Peyer's patch (tissue), 4 donors: ENCODE data around the gene CYP2J2. TPM values are rescaled to one million over a fixed set of nuclear protein-coding genes. Genes with fewer than 3 reads are reported as not detected.
A peak's percentile ranks its signal among the peaks of the same experiment; 100 is the strongest.
"Not testable (repeated sequence)": the region's sequence is repeated elsewhere in the genome, so short reads cannot be mapped to it uniquely, and the experiment has no call there.

Experiments
- DNase-seq, 3 donors: peaks; one replicate each; pipeline ENCODE4 v3.0.0-alpha.2; 2017 to 2019
- H3K27ac ChIP-seq, 4 donors: fragments of 200-600 bp; sonication (generic); one replicate each; pipeline ENCODE4 v1.5.1; 2016 to 2019
- H3K27me3 ChIP-seq, 2 donors: fragments of 200-600 bp; sonication (generic); one replicate each; pipeline ENCODE4 v1.5.1; 2019
- H3K36me3 ChIP-seq, 3 donors: fragments of 200-600 bp; sonication (generic); one replicate each; pipeline ENCODE4 v1.5.1; 2016 to 2019
- H3K4me1 ChIP-seq, 4 donors: fragments of 200-600 bp; sonication (generic); one replicate each; pipeline ENCODE4 v1.5.1; 2016 to 2019
- H3K4me3 ChIP-seq, 4 donors: fragments of 200-600 bp; sonication (generic); 1 replicate in 3 of 4; 2 replicates in 1 of 4; pipeline ENCODE4 v1.5.1; 2016 to 2019; ENCODE audit warnings: mild to moderate bottlenecking in 1 of 4
- H3K9me3 ChIP-seq, 4 donors: fragments of 200-600 bp; sonication (generic); one replicate each; pipeline ENCODE4 v1.5.1; 2016 to 2019; ENCODE audit warnings: mild to moderate bottlenecking in 1 of 4
- POLR2A ChIP-seq, 2 donors: fragments of 450-650 bp; IDR thresholded peaks; one replicate each; pipeline ENCODE4 v1.5.1; 2017; ENCODE audit warnings: antibody characterized with exemption in 2 of 2, mild to moderate bottlenecking in 2 of 2, moderate library complexity in 2 of 2
- total RNA-seq, 4 donors: library from RNA; depleted of rRNA; stranded (reverse); fragments of >200 nt; gene quantifications; one replicate each; pipeline ENCODE4 v1.1.0, GENCODE V29; 2016
- TF ChIP-seq, protein P1 (sequence below), 6 experiments: fragments of 450-650 bp in 4 of 6; fragments of 200-600 bp in 2 of 6; sonication (generic) in 1 of 6; IDR thresholded peaks; one replicate each; pipeline ENCODE4 v1.5.1; 2017 to 2019; ENCODE audit warnings: antibody characterized with exemption in 6 of 6, mild to moderate bottlenecking in 3 of 6, moderate library complexity in 1 of 6

The CYP2J2 gene
- total RNA-seq, 4 donors from 2014 or later, result 14.9 to 243 (median 169) TPM

DNA sequence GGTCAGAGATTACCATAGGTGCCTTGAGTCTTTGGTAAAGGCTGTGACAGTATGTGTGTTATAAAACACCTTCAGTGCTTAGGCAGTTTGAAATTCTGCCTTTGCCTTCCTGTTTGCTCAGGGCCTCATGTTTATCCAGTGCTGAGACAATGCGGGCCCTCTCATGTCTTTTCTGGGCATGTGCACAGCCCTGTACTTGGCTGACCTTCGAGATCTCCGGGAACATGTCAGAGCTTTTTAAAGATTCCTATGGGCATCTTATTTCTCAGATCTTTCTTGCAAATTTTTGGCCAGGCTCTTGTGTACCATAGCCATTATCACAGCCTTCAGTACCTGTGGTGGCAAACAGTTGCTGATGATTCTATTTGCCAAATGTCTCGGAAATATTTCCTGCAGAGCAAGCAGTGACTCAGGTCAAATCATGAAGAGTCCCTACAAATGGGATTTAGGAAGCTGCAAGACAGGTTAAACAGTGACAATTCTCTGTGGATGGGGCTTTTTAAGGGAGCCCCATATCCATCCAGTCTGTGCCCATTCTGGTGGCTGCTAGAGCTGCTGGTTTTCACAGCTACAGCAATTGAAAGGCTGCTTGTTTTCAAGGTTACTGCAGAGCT, 69.7 kb downstream of the CYP2J2 start:
- Histone ChIP-seq H3K4me3 (no peak overlapping the region), H3K27me3 (no peaks in the 10 kb centered on the region), H3K36me3 (peaks cover 0 to 3% (median 0%) of the 10 kb centered on the region in 3 donors), H3K9me3 (no peaks in the 10 kb centered on the region), H3K4me1 (peaks cover 0 to 23% (median 0%) of the 10 kb centered on the region in 4 donors), H3K27ac (peak overlapping the region in 2 of 4 donors; percentile 76 to 79)
- DNase-seq, result peak in 1 of 3 donors; percentile 48
- TF ChIP-seq POLR2A (IDR thresholded peaks at IDR 0.05), result no peak
- TF ChIP-seq, protein P1, sequence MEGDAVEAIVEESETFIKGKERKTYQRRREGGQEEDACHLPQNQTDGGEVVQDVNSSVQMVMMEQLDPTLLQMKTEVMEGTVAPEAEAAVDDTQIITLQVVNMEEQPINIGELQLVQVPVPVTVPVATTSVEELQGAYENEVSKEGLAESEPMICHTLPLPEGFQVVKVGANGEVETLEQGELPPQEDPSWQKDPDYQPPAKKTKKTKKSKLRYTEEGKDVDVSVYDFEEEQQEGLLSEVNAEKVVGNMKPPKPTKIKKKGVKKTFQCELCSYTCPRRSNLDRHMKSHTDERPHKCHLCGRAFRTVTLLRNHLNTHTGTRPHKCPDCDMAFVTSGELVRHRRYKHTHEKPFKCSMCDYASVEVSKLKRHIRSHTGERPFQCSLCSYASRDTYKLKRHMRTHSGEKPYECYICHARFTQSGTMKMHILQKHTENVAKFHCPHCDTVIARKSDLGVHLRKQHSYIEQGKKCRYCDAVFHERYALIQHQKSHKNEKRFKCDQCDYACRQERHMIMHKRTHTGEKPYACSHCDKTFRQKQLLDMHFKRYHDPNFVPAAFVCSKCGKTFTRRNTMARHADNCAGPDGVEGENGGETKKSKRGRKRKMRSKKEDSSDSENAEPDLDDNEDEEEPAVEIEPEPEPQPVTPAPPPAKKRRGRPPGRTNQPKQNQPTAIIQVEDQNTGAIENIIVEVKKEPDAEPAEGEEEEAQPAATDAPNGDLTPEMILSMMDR (IDR thresholded peaks at IDR 0.05), result no peak

DNA sequence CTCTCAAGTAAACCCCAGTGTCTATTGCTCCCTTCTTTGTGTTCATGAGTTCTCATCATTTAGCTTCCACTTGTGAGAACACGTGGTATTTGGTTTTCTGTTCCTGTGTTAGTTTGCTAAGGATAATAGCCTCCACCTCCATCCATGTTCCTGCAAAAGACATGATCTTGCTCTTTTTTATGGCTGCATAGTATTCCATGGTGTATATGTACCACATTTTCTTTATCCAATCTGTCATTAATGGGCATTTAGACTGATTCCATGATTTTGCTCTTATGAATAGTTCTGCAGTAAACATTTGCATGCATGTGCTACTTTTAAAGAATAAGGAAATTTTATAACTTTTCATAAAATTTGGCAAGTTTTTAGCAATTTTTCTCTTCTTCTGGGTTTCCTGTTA, 71.3 kb downstream of the CYP2J2 start:
- H3K27ac ChIP-seq, H3K4me3 ChIP-seq, DNase-seq, H3K36me3 ChIP-seq, H3K9me3 ChIP-seq, H3K27me3 ChIP-seq: not testable (repeated sequence)
- H3K4me1 ChIP-seq, result peaks cover 0 to 23% (median 0%) of the 10 kb centered on the region in 4 donors

GRCh38 chr1:59852117-59852516, 74.5 kb downstream of the CYP2J2 start:
- H3K27me3 ChIP-seq, result no peaks in the 10 kb centered on the region
- H3K27ac ChIP-seq, result no peak overlapping the region
- DNase-seq, result no peak
- H3K4me1 ChIP-seq, result peaks cover 0 to 12% (median 0%) of the 10 kb centered on the region in 4 donors
- no peak overlapping the region for H3K4me3 ChIP-seq
- no peak for TF ChIP-seq POLR2A (IDR thresholded peaks at IDR 0.05)
- TF ChIP-seq, protein P1 (IDR thresholded peaks at IDR 0.05), result no peak
- H3K9me3 ChIP-seq, result no peaks in the 10 kb centered on the region
- peaks cover 0 to 15% (median 0%) of the 10 kb centered on the region in 3 donors for H3K36me3 ChIP-seq

GRCh38 chr1:59846895-59847282, 79.7 kb downstream of the CYP2J2 start:
- TF ChIP-seq, protein P1 (IDR thresholded peaks at IDR 0.05), result no peak
- no peak for TF ChIP-seq POLR2A (IDR thresholded peaks at IDR 0.05)
- H3K27ac ChIP-seq, result no peak overlapping the region
- H3K4me1 ChIP-seq, result no peaks in the 10 kb centered on the region
- no peaks in the 10 kb centered on the region for H3K9me3 ChIP-seq
- H3K27me3 ChIP-seq, result no peaks in the 10 kb centered on the region
- no peak for DNase-seq
- no peak overlapping the region for H3K4me3 ChIP-seq
- peaks cover 0 to 17% (median 0%) of the 10 kb centered on the region in 3 donors for H3K36me3 ChIP-seq

- no peak overlapping the region for H3K27ac ChIP-seq
- H3K4me3 ChIP-seq, result no peak overlapping the region
Observed at GRCh38 chr1:59846209-59846894, 80.2 kb downstream of the CYP2J2 start.

GRCh38 chr1:59845091-59845490, 81.5 kb downstream of the CYP2J2 start:
- DNase-seq, result no peak
- no peak overlapping the region for H3K27ac ChIP-seq
- no peaks in the 10 kb centered on the region for H3K27me3 ChIP-seq
- H3K4me3 ChIP-seq, result no peak overlapping the region
- H3K36me3 ChIP-seq, result peaks cover 0 to 19% (median 0%) of the 10 kb centered on the region in 3 donors
- no peaks in the 10 kb centered on the region for H3K4me1 ChIP-seq
- H3K9me3 ChIP-seq, result no peaks in the 10 kb centered on the region
- TF ChIP-seq, protein P1 (IDR thresholded peaks at IDR 0.05), result no peak
- TF ChIP-seq POLR2A (IDR thresholded peaks at IDR 0.05), result no peak

More at GRCh38 chr1:59846209-59846894, 80.2 kb downstream of the CYP2J2 start:
- H3K9me3 ChIP-seq, result no peaks in the 10 kb centered on the region
- H3K27me3 ChIP-seq, result no peaks in the 10 kb centered on the region
- TF ChIP-seq, protein P1 (IDR thresholded peaks at IDR 0.05), result no peak
- no peak for TF ChIP-seq POLR2A (IDR thresholded peaks at IDR 0.05)
- no peak for DNase-seq
- H3K36me3 ChIP-seq, result peaks cover 0 to 19% (median 0%) of the 10 kb centered on the region in 3 donors
- H3K4me1 ChIP-seq, result no peaks in the 10 kb centered on the region
